Measurements from ENCODE around the gene MACROD2.

Gene MACROD2

DNA sequence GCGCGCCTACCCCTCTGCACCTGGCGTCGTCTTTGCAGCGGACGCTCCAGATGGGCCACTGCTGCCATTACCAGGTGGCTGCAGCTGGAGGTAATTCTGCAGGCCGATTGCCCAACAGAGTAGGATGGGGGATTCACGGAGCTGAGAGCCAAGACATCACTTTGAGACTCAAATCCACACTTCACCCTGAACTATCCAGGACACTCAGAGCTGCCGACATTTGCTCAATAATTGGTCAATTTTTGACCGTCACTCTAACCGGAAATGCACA lies 1037.0 kb downstream of the MACROD2 start:
- no peak for DNase-seq

GRCh38 chr20:15033269-15033668 lies 1038.0 kb downstream of the MACROD2 start:
- no peak for DNase-seq

GRCh38 chr20:15033891-15034290 lies 1038.6 kb downstream of the MACROD2 start:
- DNase-seq, result no peak

GRCh38 chr20:15036948-15037347 lies 1041.6 kb downstream of the MACROD2 start:
- no peak for DNase-seq

- DNase-seq, result no peak
Measured at GRCh38 chr20:15039088-15039752, 1043.9 kb downstream of the MACROD2 start.

- DNase-seq, result no peak
Measured at GRCh38 chr20:15042723-15043122, 1047.4 kb downstream of the MACROD2 start.

GRCh38 chr20:15045246-15045645 lies 1049.9 kb downstream of the MACROD2 start:
- DNase-seq, result no peak

DNA sequence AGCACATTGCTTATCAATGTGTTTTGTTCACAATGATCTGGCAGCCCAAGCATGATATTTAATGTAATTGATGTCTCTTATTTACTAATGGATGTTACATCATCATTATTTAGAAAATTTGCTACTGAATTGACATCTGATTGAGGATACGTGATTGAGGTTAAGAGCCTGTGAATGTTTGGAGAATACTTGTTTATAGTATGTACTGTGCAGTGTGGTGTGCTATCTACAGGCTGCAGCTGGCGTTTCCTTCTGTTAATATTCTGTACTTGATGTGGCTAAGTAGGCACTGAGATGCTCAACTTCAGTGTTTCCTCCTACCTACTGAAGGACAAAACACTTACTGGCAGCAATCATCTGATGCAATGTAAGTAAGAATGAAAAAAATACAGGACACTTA lies 1051.7 kb downstream of the MACROD2 start:
- DNase-seq, result no peak

DNA sequence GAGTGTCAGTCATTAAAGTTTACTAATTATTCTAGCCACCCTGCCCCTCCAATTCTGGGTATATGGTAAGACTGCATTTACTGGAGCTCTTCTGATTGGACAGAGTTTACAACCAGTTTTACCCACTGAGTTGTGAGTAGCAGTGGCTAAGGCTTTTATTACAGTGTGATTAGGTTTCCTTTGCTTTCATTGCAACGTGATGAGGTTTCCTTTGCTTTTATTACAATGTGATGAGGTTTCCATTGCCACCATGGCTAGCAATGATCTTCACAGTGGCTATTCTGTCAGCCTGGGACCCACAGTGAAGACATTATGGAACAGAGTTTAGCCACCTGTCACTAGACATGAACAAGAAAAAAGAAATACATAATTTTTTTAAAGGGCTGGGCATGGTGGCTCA lies 1052.3 kb downstream of the MACROD2 start:
- no peak for DNase-seq

GRCh38 chr20:15056246-15056645 lies 1060.9 kb downstream of the MACROD2 start:
- no peak for DNase-seq

- no peak for DNase-seq
Measured at GRCh38 chr20:15058841-15059240, 1063.5 kb downstream of the MACROD2 start.

GRCh38 chr20:15059438-15059837 lies 1064.1 kb downstream of the MACROD2 start:
- DNase-seq, result no peak

DNA sequence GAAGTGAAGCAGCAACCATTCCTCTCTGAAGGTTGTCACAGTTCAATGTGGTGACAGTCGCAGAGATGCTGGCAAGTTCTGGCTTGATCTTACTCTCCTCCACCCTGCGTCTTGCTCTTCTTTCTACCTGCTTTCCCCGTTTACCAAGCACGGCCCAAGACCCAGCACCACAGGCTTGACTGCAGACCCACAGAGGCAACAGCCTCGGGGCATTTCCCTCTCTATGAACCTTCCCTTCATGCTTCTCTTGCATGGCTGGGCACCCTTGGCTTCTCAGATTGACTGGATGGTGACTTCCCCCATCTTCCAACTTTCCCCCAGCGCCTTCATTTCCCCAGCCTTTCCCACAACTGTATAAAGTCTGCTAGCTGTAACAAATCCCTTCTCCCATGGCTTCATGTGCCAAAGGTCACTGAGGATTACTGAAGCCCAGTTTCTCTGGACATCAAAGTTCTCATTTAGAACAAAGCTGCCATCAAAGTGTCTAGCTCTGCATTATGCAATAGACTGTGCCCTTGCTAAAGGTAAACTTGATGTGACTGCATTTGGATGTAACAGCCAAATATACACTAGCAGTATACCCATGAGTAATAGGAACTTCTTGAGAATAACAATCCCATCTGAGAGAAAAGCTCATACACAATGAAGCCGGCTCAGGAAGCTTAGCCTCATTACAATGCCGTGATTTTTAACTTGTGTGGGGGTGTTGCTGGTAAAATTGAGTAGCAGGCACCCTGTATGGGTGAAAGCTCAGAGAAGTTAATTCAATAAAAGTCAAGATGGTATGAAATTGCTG lies 1065.1 kb downstream of the MACROD2 start:
- DNase-seq, result no peak

DNA sequence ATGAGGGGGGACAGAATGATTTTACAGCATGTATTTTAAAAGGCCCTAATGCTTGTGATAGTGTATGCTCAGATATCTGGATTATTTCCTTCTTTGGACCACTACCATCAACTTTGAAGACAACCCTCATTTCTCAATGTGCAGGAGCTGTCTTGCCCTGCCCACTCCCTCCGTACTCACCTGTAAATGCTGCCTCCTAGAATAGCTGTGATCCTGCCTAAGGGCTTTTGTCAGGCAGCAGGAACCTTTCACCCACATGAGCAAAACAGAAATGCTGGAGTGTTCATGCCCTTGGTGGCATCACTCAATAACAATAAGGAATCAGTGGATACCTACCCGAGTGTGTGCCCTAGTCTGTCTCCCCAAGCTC lies 1065.7 kb downstream of the MACROD2 start:
- no peak for DNase-seq

- DNase-seq, result no peak
Measured at GRCh38 chr20:15061955-15062354, 1066.6 kb downstream of the MACROD2 start.

GRCh38 chr20:15063081-15063480 lies 1067.8 kb downstream of the MACROD2 start:
- no peak for DNase-seq

DNA sequence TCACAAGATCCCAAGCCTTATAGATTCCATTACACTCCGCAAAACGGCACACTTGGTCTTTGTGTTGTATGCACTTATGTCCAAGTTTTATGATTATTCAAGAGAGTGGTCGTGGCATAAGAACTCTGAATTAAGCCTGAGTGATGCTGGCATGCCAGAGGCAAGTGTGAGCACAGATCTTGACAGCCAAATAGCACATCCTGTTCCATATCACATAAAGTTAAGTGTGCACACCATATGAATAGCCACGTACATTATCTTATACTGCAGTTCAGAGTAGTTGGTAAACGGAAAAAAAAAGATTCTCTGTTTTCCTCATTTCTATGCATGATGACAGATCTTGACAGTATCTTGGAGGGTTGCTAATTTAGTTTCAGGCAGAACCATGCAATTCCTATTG lies 1069.4 kb downstream of the MACROD2 start:
- no peak for DNase-seq

DNA sequence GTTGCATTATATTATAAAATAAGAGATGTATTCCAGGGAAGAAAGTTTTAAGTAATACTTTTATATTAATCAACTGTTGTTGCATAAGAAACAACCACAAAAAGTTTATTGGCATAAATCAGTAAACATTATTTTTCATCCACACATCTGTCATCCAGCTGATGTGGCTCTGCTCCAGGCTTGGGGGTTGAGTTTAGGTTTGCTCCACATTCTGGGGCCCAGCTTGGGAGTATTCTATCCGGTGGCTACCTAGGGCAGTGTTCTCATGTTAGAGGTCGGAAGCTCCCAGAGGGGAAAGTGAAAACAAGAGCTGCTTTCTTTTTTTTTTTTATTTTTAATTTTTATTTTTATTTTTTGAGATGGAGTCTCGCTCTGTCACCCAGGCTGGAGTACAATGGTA lies 1070.5 kb downstream of the MACROD2 start:
- no peak for DNase-seq

GRCh38 chr20:15068486-15068885 lies 1073.2 kb downstream of the MACROD2 start:
- no peak for DNase-seq

DNA sequence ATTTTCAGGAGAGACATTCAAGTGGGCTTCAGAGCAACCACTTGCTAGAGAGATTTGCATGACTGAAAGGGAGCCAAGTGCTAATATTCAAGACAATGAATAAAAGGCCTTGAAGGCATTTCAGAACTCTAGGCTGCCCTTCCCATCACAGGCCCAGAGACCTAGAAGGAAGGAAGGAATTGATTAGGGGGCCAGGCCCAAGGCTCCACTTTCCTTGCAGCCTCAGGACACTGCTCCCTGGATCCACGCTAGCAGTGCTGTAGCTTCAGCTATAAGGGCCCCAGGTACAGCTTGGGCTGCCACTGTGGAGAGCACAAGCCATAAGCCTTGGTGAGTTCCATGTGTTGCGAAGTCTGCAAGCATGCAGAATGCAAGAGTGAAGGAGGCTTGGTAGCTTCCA lies 1074.0 kb downstream of the MACROD2 start:
- no peak for DNase-seq

- no peak for DNase-seq
Measured at GRCh38 chr20:15071085-15071808, 1075.9 kb downstream of the MACROD2 start.

DNA sequence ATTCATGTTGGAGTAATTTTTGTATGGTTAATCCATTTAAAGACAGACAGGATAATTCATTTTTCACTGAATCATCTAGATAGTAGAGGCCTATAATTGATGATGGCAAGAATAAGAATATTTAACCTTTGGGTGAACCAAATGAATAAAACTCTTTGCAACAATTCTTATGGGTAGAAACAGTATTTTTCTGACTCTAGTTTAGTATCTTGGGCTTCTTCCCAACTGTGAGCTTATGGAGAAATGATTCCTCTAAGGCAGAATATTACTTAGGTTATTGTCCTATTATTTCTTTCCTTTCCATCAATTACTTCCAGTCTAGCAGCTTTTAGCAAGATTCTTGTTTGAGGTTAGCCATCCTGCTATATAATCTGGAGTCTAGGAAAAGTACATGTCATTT lies 1077.0 kb downstream of the MACROD2 start:
- DNase-seq, result no peak

- DNase-seq, result no peak
Measured at GRCh38 chr20:15075586-15075985, 1080.3 kb downstream of the MACROD2 start.

DNA sequence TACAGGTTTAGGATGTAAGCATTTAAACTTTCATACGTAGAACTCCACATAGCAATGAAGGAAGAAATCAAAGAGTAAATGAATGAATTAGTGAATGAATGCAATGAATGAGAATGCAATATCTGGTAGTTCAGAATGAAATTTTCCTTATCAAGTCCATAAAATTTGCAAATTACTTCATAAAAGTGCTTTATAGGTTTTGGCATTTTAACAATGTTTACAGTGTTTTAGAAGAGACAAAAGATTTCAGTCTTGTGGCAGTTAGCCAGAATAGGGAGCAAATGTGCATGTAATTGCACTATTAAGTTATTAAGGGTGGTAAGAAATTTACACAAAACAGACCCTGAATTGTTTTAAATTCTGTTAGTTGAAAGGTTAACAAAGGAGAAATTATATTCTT lies 1081.5 kb downstream of the MACROD2 start:
- DNase-seq, result no peak
